HG02623 (cell line): ENCODE data around the gene WDR49.
A peak's percentile ranks its signal among the peaks of the same experiment; 100 is the strongest.

Experiments used
- ATAC-seq: cut with Tn5 transposase; IDR thresholded peaks from one replicate; pipeline ENCODE4 v1.9.1; 2021; ENCODE audit warnings: moderate library complexity; ENCODE audit not compliant: unreplicated experiment

Gene WDR49

DNA sequence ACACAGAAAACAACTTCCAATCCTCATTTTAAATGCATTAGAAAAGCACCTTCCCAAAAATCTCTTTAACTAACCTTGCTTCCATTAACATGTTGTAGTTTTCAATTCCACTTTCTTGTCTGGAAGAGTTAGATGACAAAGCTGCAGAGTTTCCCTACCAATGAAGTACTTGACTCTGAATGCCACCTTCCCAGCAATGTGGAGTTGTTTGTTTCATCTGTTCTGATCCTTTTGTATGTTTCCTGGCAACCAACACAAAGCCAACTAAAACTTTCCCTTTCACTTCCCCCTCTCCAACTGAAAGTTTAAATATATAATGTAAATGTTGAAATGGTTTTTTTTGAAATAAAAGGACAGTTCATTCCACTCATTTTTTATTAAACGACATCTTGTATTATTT lies at the start of gene WDR49:
Gene WDR49 (minus strand): TSS at position 183 of the 400 bp plus-strand sequence. CDS start 517 bp downstream, outside the sequence.
- no peak for ATAC-seq

DNA sequence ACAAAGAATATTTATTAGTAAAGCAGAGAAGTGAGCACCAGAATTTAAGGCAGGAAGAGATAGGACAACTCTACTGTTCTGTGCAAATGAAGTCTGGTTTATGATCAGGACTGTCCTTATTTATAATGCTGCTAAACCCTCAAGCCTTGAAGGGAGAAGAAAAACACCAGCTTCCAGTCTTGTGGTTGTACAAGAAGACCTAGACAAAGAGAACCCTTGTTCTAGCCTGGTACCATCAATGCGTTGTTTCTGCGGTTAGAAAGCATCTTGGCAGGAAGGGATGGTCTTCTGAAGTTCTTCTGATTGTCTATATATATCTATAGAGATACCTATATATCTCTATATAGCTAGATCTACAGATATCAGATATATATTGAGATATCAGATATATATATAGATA lies 47.2 kb upstream of the WDR49 start:
- ATAC-seq = no peak

DNA sequence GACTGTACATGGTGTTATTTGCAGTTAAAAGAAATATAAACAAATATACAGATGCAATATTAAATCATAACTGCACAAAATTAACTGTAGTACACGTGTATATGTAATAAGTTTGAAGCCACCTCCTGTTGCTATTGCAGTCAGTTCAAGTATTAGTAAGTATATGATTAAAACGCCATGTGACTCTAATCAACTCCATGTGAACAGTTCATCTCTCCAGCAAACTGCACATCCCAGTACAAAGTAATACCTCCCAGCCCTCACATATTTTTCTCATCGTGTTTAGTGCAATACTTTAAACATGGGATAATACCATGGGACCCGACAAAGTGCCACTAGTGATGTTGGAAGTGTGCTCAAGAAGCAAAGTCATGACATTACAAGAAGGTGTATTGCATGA lies 46.3 kb upstream of the WDR49 start:
- no peak for ATAC-seq

DNA sequence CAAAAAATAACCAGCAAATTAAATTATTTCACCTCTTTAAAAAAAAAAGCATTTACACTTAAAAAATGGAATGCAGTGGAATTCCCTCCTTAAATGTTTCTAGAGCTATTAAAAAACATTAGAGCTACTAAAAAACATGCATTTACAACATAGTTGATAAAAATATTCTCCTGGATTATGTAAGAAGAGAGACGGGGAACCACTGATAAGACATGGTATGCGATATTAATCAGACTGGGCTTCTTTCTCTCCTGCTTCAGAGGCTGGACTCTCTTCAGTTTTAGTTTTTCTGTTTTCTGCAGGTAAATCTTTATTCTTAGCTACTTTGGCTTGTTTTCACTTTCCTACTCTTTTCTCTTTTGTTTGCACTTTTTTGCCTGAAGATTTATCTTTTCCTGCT lies 40.4 kb upstream of the WDR49 start:
- ATAC-seq = no peak

DNA sequence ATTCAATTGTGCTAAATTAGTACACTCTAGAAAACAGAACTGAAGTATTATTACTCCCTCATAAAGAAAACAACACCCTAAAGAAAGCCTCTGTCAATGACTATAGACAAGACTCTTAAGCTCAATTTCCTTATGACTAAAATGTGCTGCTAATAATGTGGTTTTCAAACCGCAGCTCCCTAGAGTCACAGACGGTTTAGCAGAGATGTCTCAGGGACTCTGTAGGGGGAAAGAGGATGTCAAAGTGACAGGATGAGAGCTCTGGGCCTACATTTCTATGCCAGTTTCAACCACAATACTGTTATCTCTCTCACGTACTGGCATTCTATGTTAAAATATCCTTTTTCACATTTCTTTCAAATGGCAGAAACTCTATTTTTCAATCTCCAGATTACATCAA lies 37.6 kb upstream of the WDR49 start:
- peak; percentile 100 for ATAC-seq

DNA sequence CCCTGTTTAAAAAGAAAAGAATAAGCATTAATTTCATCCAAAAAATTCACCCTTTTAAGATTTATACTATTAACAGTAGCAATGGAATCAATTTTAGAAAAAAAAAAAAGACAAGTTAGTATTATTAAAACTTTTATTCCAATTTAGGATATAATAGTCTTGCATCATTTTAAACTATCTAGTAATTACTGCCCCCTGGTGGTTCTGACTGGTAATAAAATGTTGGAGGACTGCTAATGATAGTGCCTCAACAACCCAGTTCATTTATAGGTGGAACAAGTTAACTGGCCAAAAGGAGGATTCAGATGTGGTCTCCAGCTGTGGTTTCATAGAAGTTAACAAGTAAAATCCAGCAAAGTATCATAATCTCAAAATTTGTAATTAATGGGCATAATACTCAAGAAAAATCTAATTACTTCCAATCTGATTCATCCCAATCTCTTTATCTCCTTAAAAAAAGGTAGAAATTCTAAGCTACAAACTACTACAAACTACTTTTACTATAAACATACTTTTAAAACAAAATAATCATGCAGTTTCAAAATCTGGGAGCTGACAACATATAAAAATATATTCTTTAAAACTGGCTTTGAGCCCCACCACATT lies 30.7 kb upstream of the WDR49 start:
- ATAC-seq = peak; percentile 82

DNA sequence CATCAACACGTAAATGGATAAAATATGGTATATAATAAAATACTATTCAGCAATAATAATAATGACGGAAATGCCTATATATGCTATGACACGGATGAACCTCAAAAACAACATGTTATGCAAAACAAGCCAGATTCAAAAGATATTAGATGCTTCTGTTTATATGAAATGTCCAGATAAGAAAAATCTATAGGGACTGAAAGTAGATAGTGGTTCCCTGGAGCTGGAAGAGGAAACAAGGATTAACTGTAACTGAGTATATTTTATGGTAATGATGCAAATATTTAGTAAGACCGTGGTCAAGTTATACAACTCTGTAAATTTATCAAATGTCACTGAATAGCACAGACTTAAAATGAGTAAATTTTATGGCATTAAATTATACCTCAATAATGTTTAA lies 25.8 kb upstream of the WDR49 start:
- ATAC-seq = no peak

DNA sequence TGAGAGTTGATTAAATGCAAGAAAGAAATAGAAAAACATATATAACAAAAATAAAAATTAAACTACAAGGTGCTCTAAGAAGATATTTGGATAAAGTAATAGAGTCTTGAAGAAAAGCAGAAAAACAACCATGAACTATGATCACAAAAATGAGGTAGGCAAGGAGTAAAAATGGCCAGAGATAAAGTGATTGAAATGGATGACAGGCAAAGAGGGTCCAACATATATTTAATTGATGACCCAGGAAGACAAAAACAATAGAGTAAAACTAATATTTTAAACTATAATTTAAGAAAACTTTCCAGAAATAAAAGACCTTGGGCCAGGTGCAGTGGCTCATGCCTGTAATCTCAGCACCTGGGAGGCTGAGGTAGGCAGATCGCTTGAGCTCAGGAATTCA lies 22.1 kb upstream of the WDR49 start:
- ATAC-seq = no peak

DNA sequence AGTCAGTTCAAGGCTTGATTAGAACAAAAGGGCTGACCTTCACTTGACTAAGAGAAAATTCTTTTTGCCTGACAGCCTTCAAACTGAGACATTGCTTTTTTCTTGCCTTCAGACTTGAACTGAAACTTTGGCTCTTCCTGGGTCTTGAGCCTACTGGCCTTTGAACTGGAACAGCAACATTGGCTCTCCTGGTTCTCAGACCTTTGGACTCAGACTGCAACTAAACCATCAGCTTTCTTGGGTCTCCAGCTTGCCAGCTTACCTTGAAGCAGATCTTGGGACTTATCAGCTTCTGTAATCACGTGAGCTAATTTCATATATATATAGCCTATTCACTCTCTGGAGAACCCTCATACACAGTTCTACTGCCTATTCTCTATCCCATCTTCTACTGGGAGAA lies 19.5 kb upstream of the WDR49 start:
- no peak for ATAC-seq

DNA sequence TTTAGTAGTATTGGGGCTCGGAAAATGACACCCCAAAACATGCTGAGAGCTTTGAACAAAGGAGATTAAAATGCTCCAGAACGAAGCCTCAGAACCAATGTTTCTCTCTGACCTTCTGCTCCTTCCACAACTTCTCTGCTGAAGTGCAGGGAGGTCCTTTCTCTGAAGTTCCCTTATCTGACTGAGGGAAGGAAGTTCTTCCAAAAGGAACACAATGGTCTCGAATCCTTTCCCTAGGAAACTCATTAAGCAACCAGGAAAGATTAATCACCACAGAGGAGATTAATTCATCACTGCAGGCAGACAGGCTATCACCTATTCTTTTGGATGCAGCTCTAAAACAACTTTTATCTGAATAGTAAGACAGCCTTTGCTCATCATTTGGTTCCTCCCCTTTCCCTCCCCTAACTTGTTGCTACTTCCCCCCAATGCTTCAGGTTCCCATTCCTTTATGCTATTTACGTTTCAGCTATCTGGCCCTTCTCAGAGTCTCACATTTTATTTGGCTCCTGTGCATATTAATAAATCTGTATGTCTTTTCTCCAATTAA lies 18.2 kb upstream of the WDR49 start:
- no peak for ATAC-seq

DNA sequence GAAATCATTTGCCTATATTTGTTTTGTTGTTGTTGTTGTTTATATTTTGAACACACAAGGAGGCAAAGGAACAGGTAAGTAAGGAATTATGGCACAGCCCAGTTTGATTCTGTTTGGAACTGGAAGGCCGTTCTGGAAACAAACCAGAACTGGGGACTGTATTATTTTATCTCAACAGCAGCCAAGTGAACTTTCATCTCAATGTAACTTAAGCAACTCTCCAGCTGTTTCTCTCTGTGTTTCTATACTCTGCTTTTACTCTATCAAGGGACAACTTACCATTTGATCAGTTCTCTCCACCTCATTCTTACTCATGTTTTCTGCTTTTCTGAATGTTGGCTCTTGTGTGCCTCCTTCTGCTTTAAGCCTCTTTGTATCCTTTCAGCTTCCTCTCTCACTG lies 16.0 kb upstream of the WDR49 start:
- no peak for ATAC-seq

DNA sequence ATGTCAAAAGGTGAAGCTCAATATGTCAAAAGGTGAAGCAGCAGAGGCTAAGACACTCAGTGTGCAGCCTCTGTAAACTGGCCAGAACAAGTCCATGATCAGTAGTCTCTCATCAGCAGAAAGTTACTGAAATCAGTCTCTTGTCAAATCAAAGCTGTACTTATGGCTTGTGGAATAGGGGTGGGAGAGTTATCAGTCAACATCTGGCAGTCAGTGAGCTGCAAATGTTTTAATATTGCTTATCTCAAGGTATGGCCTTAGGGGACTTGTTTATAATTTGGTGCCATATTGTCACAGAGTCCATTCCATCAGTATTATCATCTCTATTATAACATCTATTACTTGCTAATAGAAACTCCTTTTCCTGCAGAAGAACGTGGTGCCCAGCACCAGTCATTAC lies 14.9 kb upstream of the WDR49 start:
- no peak for ATAC-seq

DNA sequence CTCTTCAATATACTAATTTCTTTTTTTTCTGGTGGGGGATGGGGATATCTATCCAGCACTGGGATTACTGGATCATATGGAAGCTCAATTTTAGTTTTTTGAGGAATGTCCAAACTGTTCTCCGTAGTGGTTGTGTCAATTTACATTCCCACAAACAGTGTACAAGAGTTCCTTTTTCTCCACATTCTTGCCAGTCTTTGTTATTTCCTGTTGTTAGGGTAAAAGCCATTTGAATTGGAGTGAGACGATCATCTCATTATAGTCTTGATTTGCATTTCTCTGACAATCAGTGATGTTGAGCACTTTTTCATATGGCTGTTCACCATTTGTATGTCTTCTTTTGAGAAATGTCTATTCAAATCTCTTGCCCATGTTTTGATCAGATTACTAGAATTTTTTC lies 12.8 kb upstream of the WDR49 start:
- ATAC-seq = no peak

DNA sequence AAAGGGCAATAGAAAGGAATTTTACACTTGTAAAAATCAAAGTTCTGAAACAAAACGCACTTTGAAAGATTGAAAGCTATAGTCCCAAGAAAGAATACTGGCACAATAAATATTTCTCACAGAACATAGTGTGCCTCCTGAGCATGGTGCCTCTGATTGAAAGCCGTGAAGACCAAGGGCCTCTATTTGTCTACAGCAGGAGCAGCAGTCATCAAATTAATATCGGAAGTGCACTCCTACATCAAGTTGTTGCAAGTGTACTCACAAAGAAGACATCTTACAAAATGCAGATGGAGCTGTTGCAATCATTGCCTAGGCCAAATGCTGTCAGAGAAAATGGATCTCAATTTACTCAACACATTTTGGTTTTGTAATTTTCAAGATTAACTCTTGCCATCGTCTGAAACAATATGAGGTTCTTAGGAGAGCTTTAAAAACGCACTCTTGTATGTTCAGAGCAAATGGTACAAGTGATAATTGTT lies 9.2 kb upstream of the WDR49 start:
- no peak for ATAC-seq

DNA sequence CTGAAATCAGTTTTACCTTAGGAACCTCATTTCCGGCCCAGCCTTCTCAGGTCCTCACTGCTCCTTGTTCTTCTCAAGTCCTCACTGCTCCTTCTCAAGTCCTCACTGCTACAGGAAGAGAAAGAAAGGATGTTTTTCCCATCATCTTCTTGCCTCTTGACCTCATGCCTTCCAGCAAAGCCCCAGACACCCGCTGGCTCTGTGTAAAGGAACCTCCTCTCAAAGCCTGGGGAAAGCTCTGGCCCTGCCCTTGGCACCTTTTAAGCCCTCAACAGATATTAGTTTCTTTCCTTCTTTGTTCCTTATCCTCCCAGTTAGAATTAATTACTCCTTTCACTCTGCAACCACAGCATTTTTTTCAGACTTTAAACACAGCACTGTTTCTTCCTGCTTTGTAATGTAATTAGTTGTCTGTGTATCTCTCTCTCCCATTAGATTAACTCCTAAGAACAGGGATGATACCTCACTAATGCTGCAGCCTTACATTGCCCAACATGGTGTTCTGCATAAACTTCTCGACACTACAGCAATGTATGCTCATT lies 4.0 kb upstream of the WDR49 start:
- ATAC-seq = no peak

DNA sequence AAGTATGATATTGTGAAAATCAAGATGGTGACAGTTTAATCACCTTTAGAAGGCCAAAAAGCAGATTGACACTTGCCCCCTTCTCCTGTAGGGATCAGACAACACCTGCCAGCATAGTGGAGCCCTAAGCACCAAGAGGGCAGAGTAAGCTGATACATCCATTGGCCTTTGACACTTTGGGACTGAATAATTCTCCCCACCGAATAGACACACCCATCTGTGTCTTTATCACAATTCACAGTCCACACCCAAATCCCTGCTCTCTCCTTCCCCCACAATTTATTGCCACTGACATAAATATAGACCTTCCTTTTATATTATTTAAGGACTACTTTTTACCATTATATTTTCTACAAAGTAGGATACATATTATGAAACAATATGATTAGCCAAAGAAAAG lies 3.1 kb upstream of the WDR49 start:
- no peak for ATAC-seq

DNA sequence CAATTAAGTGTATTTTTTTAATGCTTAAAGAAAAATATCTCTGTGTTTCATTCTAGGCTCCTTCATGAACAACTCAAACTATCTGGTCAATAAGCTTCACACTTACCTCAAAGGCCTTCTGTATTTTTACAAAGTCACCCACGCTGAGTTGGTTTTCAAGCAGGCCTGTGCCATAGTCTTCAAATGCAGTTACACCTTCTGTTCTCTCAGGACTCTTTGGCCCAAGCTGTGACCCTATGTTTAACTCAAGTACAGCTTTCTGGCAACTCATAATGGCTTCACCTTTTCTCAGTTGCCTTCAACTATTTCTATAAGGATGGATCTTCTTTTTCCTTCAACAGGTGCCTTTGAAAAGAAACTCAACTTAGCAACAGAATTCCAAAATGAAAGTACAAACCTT lies 587 bp downstream of the WDR49 start:
- ATAC-seq = no peak

DNA sequence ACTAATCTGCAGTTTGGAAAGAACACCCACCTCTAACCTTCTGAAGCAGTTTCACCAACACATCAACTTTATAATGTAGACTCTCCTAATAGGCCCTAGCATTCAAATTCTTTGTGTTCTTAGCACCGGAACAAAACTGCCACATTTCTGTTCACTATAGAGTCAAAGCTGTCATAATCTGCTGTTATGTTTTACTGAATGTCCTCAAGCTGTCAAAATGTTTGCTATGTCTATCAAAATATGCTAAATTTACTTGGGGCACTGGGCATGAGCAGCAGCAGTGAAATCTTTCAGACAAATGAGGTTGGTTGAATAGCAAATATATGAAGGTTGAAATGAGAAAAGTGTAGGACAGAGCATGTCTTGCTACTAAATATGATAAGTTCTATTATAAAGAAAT lies 1.9 kb downstream of the WDR49 start:
- no peak for ATAC-seq

DNA sequence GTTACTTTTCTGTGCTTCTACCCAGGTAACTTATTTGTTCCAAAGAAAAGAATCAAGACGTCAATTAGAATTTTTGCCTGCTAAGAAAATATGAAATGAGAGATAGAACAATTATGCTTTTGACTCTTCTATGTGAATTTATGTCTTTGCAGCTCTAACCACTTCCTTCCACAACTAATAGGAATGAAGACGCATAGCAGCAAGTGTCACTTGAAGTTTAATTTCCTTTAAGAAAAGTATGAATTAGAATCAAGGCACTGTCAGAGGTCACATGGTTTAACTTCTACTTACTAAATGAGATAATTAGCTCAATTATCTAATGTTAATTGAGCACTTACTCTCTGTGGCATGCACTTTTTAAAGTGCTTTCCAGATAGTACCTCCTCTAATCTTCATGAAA lies 3.3 kb downstream of the WDR49 start:
- ATAC-seq = no peak

DNA sequence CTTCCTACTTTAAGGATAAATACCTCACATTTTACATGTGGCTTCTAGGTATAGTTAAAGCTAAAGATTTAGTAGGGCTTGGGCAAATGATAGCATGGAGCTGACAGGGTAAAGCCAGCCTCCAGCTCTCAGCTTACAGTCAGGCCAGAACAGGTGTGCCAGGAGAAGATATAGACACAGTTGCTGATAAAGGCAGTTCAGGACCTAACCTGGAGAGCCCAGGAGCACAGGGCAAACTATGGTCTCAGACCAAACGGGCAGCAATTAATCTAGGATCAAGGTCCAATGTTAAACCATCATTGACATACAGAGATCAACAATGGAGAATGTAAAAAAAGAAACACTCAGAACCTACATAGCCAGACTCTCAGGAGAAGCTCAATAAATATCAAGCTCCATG lies 4.0 kb downstream of the WDR49 start:
- ATAC-seq = no peak

DNA sequence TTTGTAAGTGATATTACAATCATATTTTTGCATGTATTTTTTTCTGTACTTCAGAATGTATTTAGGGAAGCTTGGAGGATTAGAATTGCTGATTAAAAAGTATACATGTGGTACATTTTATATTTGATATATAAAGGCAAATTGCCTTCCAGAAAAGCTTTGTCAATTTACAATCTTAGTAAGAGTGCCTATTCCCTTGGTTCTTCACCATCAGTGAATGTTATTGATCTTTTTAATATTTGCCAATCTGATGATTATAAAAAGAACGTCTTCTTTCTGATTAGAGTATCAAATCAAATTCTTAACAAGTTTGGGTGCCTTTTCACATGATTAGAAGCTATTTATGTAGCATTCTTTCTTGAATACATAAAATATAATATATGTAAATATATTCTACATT lies 9.1 kb downstream of the WDR49 start:
- no peak for ATAC-seq

DNA sequence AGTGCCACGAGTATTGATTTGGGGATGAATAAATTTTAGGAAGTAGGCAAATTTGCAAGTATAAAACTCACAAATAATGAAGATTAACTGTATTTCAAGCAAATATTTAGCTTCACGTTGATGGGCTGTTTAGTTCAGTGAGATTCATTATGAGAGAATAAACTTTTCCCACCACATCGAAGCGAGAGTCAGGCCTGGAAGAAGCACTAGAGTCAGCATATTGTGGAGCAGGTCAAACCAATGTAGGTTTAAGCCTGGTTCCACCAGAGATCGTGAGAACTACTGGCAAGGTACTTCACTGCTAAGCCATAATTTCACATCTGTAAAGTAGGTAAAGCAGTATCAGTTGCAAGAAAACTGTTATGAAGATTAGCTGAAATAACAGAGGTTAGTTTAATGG lies 22.3 kb downstream of the WDR49 start:
- no peak for ATAC-seq

DNA sequence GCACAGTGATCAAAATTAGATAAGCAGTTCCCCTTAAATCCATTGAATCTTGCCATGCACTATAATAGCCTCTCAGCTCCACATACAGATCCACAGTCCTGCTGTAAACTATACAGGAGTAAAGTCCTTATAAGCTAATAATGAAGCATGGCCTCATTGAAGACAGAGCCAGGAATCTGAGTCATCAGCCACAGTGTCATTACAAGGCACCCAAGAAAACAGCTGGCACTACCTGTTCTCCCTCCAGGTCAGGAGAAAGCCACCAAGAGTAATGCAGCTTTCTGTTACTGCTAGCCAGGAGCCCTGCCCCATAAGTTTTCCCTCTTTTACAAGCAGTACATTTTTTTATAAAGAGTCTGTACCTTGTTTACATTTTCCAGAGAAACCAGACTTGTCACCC lies 27.3 kb downstream of the WDR49 start:
- ATAC-seq = no peak
